Right cardiac atrium (tissue), 5 donors: ENCODE data around the gene C3orf49. TPM values are rescaled to one million over a fixed set of nuclear protein-coding genes. Genes with fewer than 3 reads are reported as not detected.

Experiments used
- ATAC-seq, 2 donors: fragments of 200-7000 bp; cut with Tn5 transposase; one replicate each; pipeline versions ENCODE4 v1.8.0 to v1.9.1; 2020; ENCODE audit warnings: moderate library complexity in 2 of 2, mild to moderate bottlenecking in 1 of 2
- DNase-seq, 3 donors: peaks; one replicate each; pipeline ENCODE4 v3.0.0-alpha.2; 2020
- H3K27ac ChIP-seq: one replicate; pipeline ENCODE4 v1.5.1; 2013; ENCODE audit warnings: mild to moderate bottlenecking, low read length, control low read depth, moderate library complexity
- H3K27me3 ChIP-seq: one replicate; pipeline ENCODE4 v1.6.1; 2013; ENCODE audit not compliant: control insufficient read depth, insufficient read depth
- H3K4me1 ChIP-seq: one replicate; pipeline ENCODE4 v1.6.1; 2013; ENCODE audit warnings: low read length; ENCODE audit not compliant: control insufficient read depth, insufficient read depth
- H3K4me3 ChIP-seq: one replicate; pipeline ENCODE4 v1.5.1; 2013; ENCODE audit warnings: low read length, control low read depth
- H3K9me3 ChIP-seq: one replicate; pipeline ENCODE4 v1.6.1; 2013; ENCODE audit warnings: low read length; ENCODE audit not compliant: control insufficient read depth
- WGBS: extraction: QIAGEN DNeasy Blood & Tissue Kit; methylation state at CpG from one replicate; pipeline ENCODE4 v1.1.7; 2013; 5-methylcytosine and 5-hydroxymethylcytosine counted together
- intact Hi-C, 4 donors: fragments of 100-400 bp; cut with DNase I; formaldehyde crosslinking; loops; one replicate each; pipeline versions ENCODE4 v1.11.0 to v1.14.0; 2022 to 2023
- polyA plus RNA-seq: library from polyadenylated mRNA; stranded (reverse); fragments of 200-250 nt; gene quantifications from one replicate; pipeline ENCODE4 v1.2.3, GENCODE V29; 2013
- total RNA-seq, 4 donors: library from RNA; stranded (reverse); fragmentation: NEBNext Ultra II Directional; extraction: Animal tissue kit (Norgen Biotek cat#: 25700); gene quantifications; one replicate each; pipeline ENCODE4 v1.2.1, GENCODE V29; 2021
- donor health status: healthy with polysubstance abuse.
- donor health status: DM: no; HTN: yes; CAD: no.
- donor health status: DM: no; HTN: no; CAD: no.
- donor health status: DM: no; HTN: yes; CAD: no; lungs with severe emphysema.
- donor health status: DM: yes; HTN: yes; CAD: no.

Gene C3orf49
- total and polyA plus RNA-seq, 5 donors, result not detected

- Histone ChIP-seq H3K27ac (no peak overlapping the region), H3K4me3 (no peak overlapping the region), H3K9me3 (no peaks in the 10 kb centered on the region), H3K4me1 (peaks cover 4% of the 10 kb centered on the region), H3K27me3 (no peaks in the 10 kb centered on the region)
- 96% methylated on average over 1 of the region's 1 CpG for WGBS
- no peak for ATAC-seq
- no peak for DNase-seq
- intact Hi-C loops, result no loop called here
Observed at GRCh38 chr3:63867225-63867624, 48.1 kb downstream of the C3orf49 start.

GRCh38 chr3:63869940-63870614 lies 51.0 kb downstream of the C3orf49 start:
- H3K27ac ChIP-seq, result no peak overlapping the region
- no peaks in the 10 kb centered on the region for H3K27me3 ChIP-seq
- H3K4me3 ChIP-seq, result no peak overlapping the region
- peaks cover 4% of the 10 kb centered on the region for H3K4me1 ChIP-seq
- ATAC-seq (no peak), DNase-seq (no peak)
- 84% methylated on average over 3 of the region's 3 CpGs for WGBS
- intact Hi-C loops, result no loop called here
- no peaks in the 10 kb centered on the region for H3K9me3 ChIP-seq

GRCh38 chr3:63870615-63871005 lies 51.5 kb downstream of the C3orf49 start:
- no peak overlapping the region for H3K27ac ChIP-seq
- no peaks in the 10 kb centered on the region for H3K9me3 ChIP-seq
- H3K27me3 ChIP-seq, result no peaks in the 10 kb centered on the region
- WGBS, result 67% methylated on average over 2 of the region's 2 CpGs
- ATAC-seq (no peak), DNase-seq (no peak)
- H3K4me3 ChIP-seq, result no peak overlapping the region
- intact Hi-C loops, result no loop called here
- H3K4me1 ChIP-seq, result peaks cover 4% of the 10 kb centered on the region

- DNase-seq (no peak), ATAC-seq (no peak)
- intact Hi-C loops, result loop anchor here in 1 of 4 donors (1.0 kb wide), 1 partner anchor 8 kb away; no protein-coding TSS in a partner anchor
Observed at GRCh38 chr3:63872135-63872924, 53.2 kb downstream of the C3orf49 start.

GRCh38 chr3:63874769-63875168 lies 55.7 kb downstream of the C3orf49 start:
- no peaks in the 10 kb centered on the region for H3K27me3 ChIP-seq
- peaks cover 6% of the 10 kb centered on the region for H3K4me1 ChIP-seq
- H3K27ac ChIP-seq, result no peak overlapping the region
- 86% methylated on average over 3 of the region's 3 CpGs for WGBS
- intact Hi-C loops, result no loop called here
- DNase-seq, result no peak
- no peak for ATAC-seq
- H3K4me3 ChIP-seq, result no peak overlapping the region
- no peaks in the 10 kb centered on the region for H3K9me3 ChIP-seq

More at GRCh38 chr3:63872135-63872924, 53.2 kb downstream of the C3orf49 start:
- H3K27me3 ChIP-seq, result no peaks in the 10 kb centered on the region
- H3K4me3 ChIP-seq, result no peak overlapping the region
- H3K4me1 ChIP-seq, result peaks cover 4% of the 10 kb centered on the region
- 95% methylated on average over 2 of the region's 2 CpGs for WGBS
- H3K27ac ChIP-seq, result no peak overlapping the region
- no peaks in the 10 kb centered on the region for H3K9me3 ChIP-seq

- ATAC-seq (no peak), DNase-seq (no peak)
- Histone ChIP-seq H3K9me3 (no peaks in the 10 kb centered on the region), H3K4me1 (peaks cover 6% of the 10 kb centered on the region), H3K27me3 (no peaks in the 10 kb centered on the region), H3K4me3 (no peak overlapping the region), H3K27ac (no peak overlapping the region)
- WGBS, result 81% methylated on average over 2 of the region's 2 CpGs
- intact Hi-C loops, result no loop called here
Observed at GRCh38 chr3:63875510-63875909, 56.4 kb downstream of the C3orf49 start.

GRCh38 chr3:63876260-63876659 lies 57.2 kb downstream of the C3orf49 start:
- H3K27me3 ChIP-seq, result no peaks in the 10 kb centered on the region
- no peaks in the 10 kb centered on the region for H3K9me3 ChIP-seq
- intact Hi-C loops, result no loop called here
- ATAC-seq (no peak), DNase-seq (no peak)
- no peak overlapping the region for H3K4me3 ChIP-seq
- peaks cover 6% of the 10 kb centered on the region for H3K4me1 ChIP-seq
- H3K27ac ChIP-seq, result no peak overlapping the region
- 55% methylated on average over 3 of the region's 3 CpGs for WGBS

GRCh38 chr3:63877737-63878393 lies 58.8 kb downstream of the C3orf49 start:
- ATAC-seq (no peak), DNase-seq (no peak)
- 77% methylated on average over 3 of the region's 3 CpGs for WGBS
- H3K27me3 ChIP-seq, result no peaks in the 10 kb centered on the region
- no peak overlapping the region for H3K4me3 ChIP-seq
- no peak overlapping the region for H3K27ac ChIP-seq
- H3K9me3 ChIP-seq, result no peaks in the 10 kb centered on the region
- peaks cover 4% of the 10 kb centered on the region for H3K4me1 ChIP-seq
- intact Hi-C loops, result no loop called here

GRCh38 chr3:63878394-63879060 lies 59.4 kb downstream of the C3orf49 start:
- Histone ChIP-seq H3K27ac (no peak overlapping the region), H3K4me1 (peaks cover 4% of the 10 kb centered on the region), H3K4me3 (no peak overlapping the region), H3K27me3 (no peaks in the 10 kb centered on the region), H3K9me3 (no peaks in the 10 kb centered on the region)
- DNase-seq (no peak), ATAC-seq (no peak)
- intact Hi-C loops, result no loop called here
- WGBS, result 85% methylated on average over 2 of the region's 2 CpGs

GRCh38 chr3:63880653-63881052 lies 61.6 kb downstream of the C3orf49 start:
- Histone ChIP-seq H3K27me3 (no peaks in the 10 kb centered on the region), H3K27ac (no peak overlapping the region), H3K4me1 (peaks cover 4% of the 10 kb centered on the region), H3K9me3 (no peaks in the 10 kb centered on the region), H3K4me3 (no peak overlapping the region)
- 92% methylated on average over 5 of the region's 5 CpGs for WGBS
- ATAC-seq, result no peak
- no peak for DNase-seq
- intact Hi-C loops, result no loop called here

- DNase-seq (no peak), ATAC-seq (peak in 1 of 2 donors; percentile 16)
- Histone ChIP-seq H3K4me1 (peaks cover 3% of the 10 kb centered on the region), H3K27me3 (no peaks in the 10 kb centered on the region), H3K4me3 (no peak overlapping the region), H3K9me3 (no peaks in the 10 kb centered on the region), H3K27ac (no peak overlapping the region)
- 46% methylated on average over 3 of the region's 3 CpGs for WGBS
- intact Hi-C loops, result no loop called here
Observed at GRCh38 chr3:63886858-63887257, 67.8 kb downstream of the C3orf49 start.
